ENCODE results near the gene FBXW7. TPM values are rescaled to one million over a fixed set of nuclear protein-coding genes. Genes with fewer than 3 reads are reported as not detected.
A peak's percentile ranks its signal among the peaks of the same experiment; 100 is the strongest.

FBXW7 gene
- total RNA-seq, 1 experiment from 2014 or later, result 33.5 TPM

GRCh38 chr4:152534541-152535359, 1.1 kb downstream of the FBXW7 start:
- H3K4me1 ChIP-seq (ENCODE audit: insufficient read depth, low read length, poor library complexity, severe bottlenecking), result peaks cover 22% of the 10 kb centered on the region
- no peaks in the 10 kb centered on the region for H3K36me3 ChIP-seq (ENCODE audit: insufficient read depth, low read length, poor library complexity, severe bottlenecking)
- peak; percentile 58 for DNase-seq (ENCODE audit: low spot score)
- CTCF ChIA-PET, result no interaction called here
- H3K27ac ChIP-seq (ENCODE audit: low read depth, low read length, poor library complexity, severe bottlenecking), result peak overlapping the region; percentile 93
- TF ChIP-seq EZH2 (IDR thresholded peaks at IDR 0.05; ENCODE audit: borderline replicate concordance, low read depth, low read length, poor library complexity, severe bottlenecking) (no peak), CTCF (conservative IDR thresholded peaks at IDR 0.05; ENCODE audit: low read depth, low read length) (no peak)
- peak overlapping the region; percentile 90 for H3K4me3 ChIP-seq (ENCODE audit: low read depth, low read length, poor library complexity, severe bottlenecking)
- POLR2A ChIA-PET (ENCODE audit: low non-redundant PET), result no interaction called here
- no peaks in the 10 kb centered on the region for H3K27me3 ChIP-seq (replicated peaks; ENCODE audit: insufficient read depth, low read depth, low read length, poor library complexity)
- no peaks in the 10 kb centered on the region for H3K9me3 ChIP-seq (ENCODE audit: low read depth, low read length, poor library complexity, severe bottlenecking)
- BruUV-seq (replicated peaks), result TSS peak; percentile 55
- intact Hi-C loops (cut with micrococcal nuclease; ENCODE audit: unreplicated experiment), result no loop called here

- no peaks in the 10 kb centered on the region for H3K27me3 ChIP-seq (replicated peaks; ENCODE audit: insufficient read depth, low read depth, low read length, poor library complexity)
- POLR2A ChIA-PET (ENCODE audit: low non-redundant PET), result no interaction called here
- TF ChIP-seq CTCF (conservative IDR thresholded peaks at IDR 0.05; ENCODE audit: low read depth, low read length) (no peak), EZH2 (IDR thresholded peaks at IDR 0.05; ENCODE audit: borderline replicate concordance, low read depth, low read length, poor library complexity, severe bottlenecking) (no peak)
- intact Hi-C loops (cut with micrococcal nuclease; ENCODE audit: unreplicated experiment), result no loop called here
- H3K27ac ChIP-seq (ENCODE audit: low read depth, low read length, poor library complexity, severe bottlenecking), result no peak overlapping the region
- no peak overlapping the region for H3K4me3 ChIP-seq (ENCODE audit: low read depth, low read length, poor library complexity, severe bottlenecking)
- peaks cover 17% of the 10 kb centered on the region for H3K4me1 ChIP-seq (ENCODE audit: insufficient read depth, low read length, poor library complexity, severe bottlenecking)
- BruUV-seq (replicated peaks), result no TSS peak
- no peaks in the 10 kb centered on the region for H3K36me3 ChIP-seq (ENCODE audit: insufficient read depth, low read length, poor library complexity, severe bottlenecking)
- CTCF ChIA-PET, result interaction anchor here (1.4 kb wide), 1 partner anchor 31 kb away, joined by 3 read pairs; no protein-coding TSS in a partner anchor
- no peaks in the 10 kb centered on the region for H3K9me3 ChIP-seq (ENCODE audit: low read depth, low read length, poor library complexity, severe bottlenecking)
- DNase-seq (ENCODE audit: low spot score), result peak; percentile 20
Observed at GRCh38 chr4:152531479-152531878, 4.4 kb downstream of the FBXW7 start.

GRCh38 chr4:152530600-152530999, 5.3 kb downstream of the FBXW7 start:
- TF ChIP-seq CTCF (conservative IDR thresholded peaks at IDR 0.05; ENCODE audit: low read depth, low read length) (no peak), EZH2 (IDR thresholded peaks at IDR 0.05; ENCODE audit: borderline replicate concordance, low read depth, low read length, poor library complexity, severe bottlenecking) (no peak)
- no TSS peak for BruUV-seq (replicated peaks)
- DNase-seq (ENCODE audit: low spot score), result no peak
- Histone ChIP-seq H3K36me3 (ENCODE audit: insufficient read depth, low read length, poor library complexity, severe bottlenecking) (no peaks in the 10 kb centered on the region), H3K27ac (ENCODE audit: low read depth, low read length, poor library complexity, severe bottlenecking) (no peak overlapping the region), H3K27me3 (replicated peaks; ENCODE audit: insufficient read depth, low read depth, low read length, poor library complexity) (no peaks in the 10 kb centered on the region), H3K4me1 (ENCODE audit: insufficient read depth, low read length, poor library complexity, severe bottlenecking) (peaks cover 17% of the 10 kb centered on the region), H3K9me3 (ENCODE audit: low read depth, low read length, poor library complexity, severe bottlenecking) (no peaks in the 10 kb centered on the region), H3K4me3 (ENCODE audit: low read depth, low read length, poor library complexity, severe bottlenecking) (no peak overlapping the region)
- CTCF ChIA-PET, result no interaction called here
- POLR2A ChIA-PET (ENCODE audit: low non-redundant PET), result no interaction called here
- intact Hi-C loops (cut with micrococcal nuclease; ENCODE audit: unreplicated experiment), result no loop called here
